T-helper 2 cell treated with Interferon-gamma antibody and Interleukin-4, amounts not matched to agents 100 ng/mL and 5 ng/mL, for 36 hours (primary cell): ENCODE data around the gene PHKB. TPM values are rescaled to one million over a fixed set of nuclear protein-coding genes. Genes with fewer than 3 reads are reported as not detected.
"Not testable (repeated sequence)": the region's sequence is repeated elsewhere in the genome, so short reads cannot be mapped to it uniquely, and the experiment has no call there.

Source experiments
- intact Hi-C: fragments of 100-400 bp; cut with micrococcal nuclease; formaldehyde crosslinking; loops from one replicate; pipeline ENCODE4 v1.15.1; 2023
- total RNA-seq: library from RNA; stranded (reverse); gene quantifications from 2 replicates; pipeline ENCODE4 v1.2.3, GENCODE V29; 2022

PHKB gene
- 42.7 and 43.8 TPM in 2 replicates for total RNA-seq

- intact Hi-C loops, result loop anchor here (1.0 to 10.0 kb wide), 7 partner anchors 108 to 1154 kb away; partner anchors contain the start of genes ABCC12, DNAJA2, N4BP1 and NETO2
Measured at GRCh38 chr16:47460711-47461597, at the start of gene PHKB, which contains the start of gene ITFG1. Gene PHKB (plus strand): TSS chr16:47461331. CDS start chr16:47461351, 20 bp downstream. Gene ITFG1 (minus strand): TSS chr16:47461063. CDS start chr16:47461045, 18 bp downstream.

GRCh38 chr16:47413041-47413440 is 48.1 kb upstream of the PHKB start:
- intact Hi-C loops, result no loop called here

- intact Hi-C loops, result no loop called here
Measured at GRCh38 chr16:47416869-47417268, 44.3 kb upstream of the PHKB start.

GRCh38 chr16:47424846-47425245 is 36.3 kb upstream of the PHKB start:
- intact Hi-C loops, result no loop called here

GRCh38 chr16:47426806-47427205 is 34.3 kb upstream of the PHKB start:
- intact Hi-C loops, result no loop called here

GRCh38 chr16:47431960-47432359 is 29.2 kb upstream of the PHKB start:
- intact Hi-C loops, result no loop called here

- intact Hi-C loops, result not testable (repeated sequence)
Measured at GRCh38 chr16:47434274-47434673, 26.9 kb upstream of the PHKB start.

GRCh38 chr16:47440066-47440465 is 21.1 kb upstream of the PHKB start:
- intact Hi-C loops, result not testable (repeated sequence)

GRCh38 chr16:47442884-47443283 is 18.2 kb upstream of the PHKB start:
- intact Hi-C loops, result not testable (repeated sequence)

GRCh38 chr16:47446431-47446830 is 14.7 kb upstream of the PHKB start:
- intact Hi-C loops, result no loop called here

- intact Hi-C loops, result no loop called here
Measured at GRCh38 chr16:47448830-47449575, 12.1 kb upstream of the PHKB start.

- intact Hi-C loops, result no loop called here
Measured at GRCh38 chr16:47449788-47450187, 11.3 kb upstream of the PHKB start.

- intact Hi-C loops, result no loop called here
Measured at GRCh38 chr16:47458331-47458730, 2.8 kb upstream of the PHKB start.

- intact Hi-C loops, result loop anchor here (2.0 to 10.0 kb wide), 6 partner anchors 109 to 1155 kb away; partner anchors contain the start of genes ABCC12, DNAJA2, N4BP1 and NETO2
Measured at GRCh38 chr16:47459603-47460002, 1.5 kb upstream of the PHKB start.

- intact Hi-C loops, result loop anchor here (2.0 to 10.0 kb wide), 6 partner anchors 108 to 1154 kb away; partner anchors contain the start of genes ABCC12, DNAJA2, N4BP1 and NETO2
Measured at GRCh38 chr16:47460359-47460710, 796 bp upstream of the PHKB start.

GRCh38 chr16:47461598-47462266 is 601 bp downstream of the PHKB start:
- intact Hi-C loops, result loop anchor here (1.0 to 10.0 kb wide), 8 partner anchors 107 to 1153 kb away; partner anchors contain the start of genes ABCC12, DNAJA2, N4BP1 and NETO2

- intact Hi-C loops, result loop anchor here (5.0 to 10.0 kb wide), 4 partner anchors 322 to 1151 kb away; partner anchors contain the start of genes ABCC12, N4BP1, NETO2 and SHCBP1
Measured at GRCh38 chr16:47463771-47464624, 2.9 kb downstream of the PHKB start.

GRCh38 chr16:47465919-47466630 is 4.9 kb downstream of the PHKB start:
- intact Hi-C loops, result loop anchor here (10.0 kb wide), 1 partner anchor 1149 kb away; the partner anchor contains the start of gene N4BP1

GRCh38 chr16:47467501-47467900 is 6.4 kb downstream of the PHKB start:
- intact Hi-C loops, result loop anchor here (10.0 kb wide), 1 partner anchor 1147 kb away; the partner anchor contains the start of gene N4BP1
